HG03135 (cell line): ENCODE data around the gene PAIP2.
A peak's percentile ranks its signal among the peaks of the same experiment; 100 is the strongest.
"Not testable (repeated sequence)": the region's sequence is repeated elsewhere in the genome, so short reads cannot be mapped to it uniquely, and the experiment has no call there.

Experiments
- ATAC-seq: cut with Tn5 transposase; IDR thresholded peaks from one replicate; pipeline ENCODE4 v1.9.1; 2021; ENCODE audit warnings: mild to moderate bottlenecking, moderate library complexity; ENCODE audit not compliant: unreplicated experiment

The PAIP2 gene

DNA sequence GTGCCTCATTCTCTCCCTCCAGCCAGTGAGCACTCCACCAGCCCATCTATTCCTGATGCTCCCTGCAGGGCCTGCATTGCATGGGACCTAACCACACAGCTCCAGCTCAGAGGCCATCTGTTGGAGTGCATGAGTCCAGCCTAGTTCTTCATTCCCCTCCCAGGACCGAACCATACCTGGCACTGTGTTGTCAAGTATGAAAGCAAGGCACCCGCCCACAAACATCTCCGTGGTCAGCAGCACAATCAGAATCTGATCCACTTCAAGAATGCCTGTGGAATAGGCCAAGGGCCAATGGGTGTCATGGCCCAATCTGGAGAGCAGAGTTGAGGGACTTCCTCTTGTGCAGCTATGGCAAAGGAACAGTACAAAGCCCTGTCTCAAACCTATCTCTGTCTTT lies 35.6 kb downstream of the PAIP2 start:
- ATAC-seq: no peak

GRCh38 chr5:139378101-139378825 lies 36.6 kb downstream of the PAIP2 start:
- no peak for ATAC-seq

GRCh38 chr5:139378941-139379361 lies 37.3 kb downstream of the PAIP2 start:
- ATAC-seq: no peak

GRCh38 chr5:139379626-139380449 lies 38.2 kb downstream of the PAIP2 start:
- no peak for ATAC-seq

- no peak for ATAC-seq
Observed at GRCh38 chr5:139381837-139382761, 40.4 kb downstream of the PAIP2 start.

GRCh38 chr5:139382807-139383206 lies 41.2 kb downstream of the PAIP2 start:
- ATAC-seq: no peak

DNA sequence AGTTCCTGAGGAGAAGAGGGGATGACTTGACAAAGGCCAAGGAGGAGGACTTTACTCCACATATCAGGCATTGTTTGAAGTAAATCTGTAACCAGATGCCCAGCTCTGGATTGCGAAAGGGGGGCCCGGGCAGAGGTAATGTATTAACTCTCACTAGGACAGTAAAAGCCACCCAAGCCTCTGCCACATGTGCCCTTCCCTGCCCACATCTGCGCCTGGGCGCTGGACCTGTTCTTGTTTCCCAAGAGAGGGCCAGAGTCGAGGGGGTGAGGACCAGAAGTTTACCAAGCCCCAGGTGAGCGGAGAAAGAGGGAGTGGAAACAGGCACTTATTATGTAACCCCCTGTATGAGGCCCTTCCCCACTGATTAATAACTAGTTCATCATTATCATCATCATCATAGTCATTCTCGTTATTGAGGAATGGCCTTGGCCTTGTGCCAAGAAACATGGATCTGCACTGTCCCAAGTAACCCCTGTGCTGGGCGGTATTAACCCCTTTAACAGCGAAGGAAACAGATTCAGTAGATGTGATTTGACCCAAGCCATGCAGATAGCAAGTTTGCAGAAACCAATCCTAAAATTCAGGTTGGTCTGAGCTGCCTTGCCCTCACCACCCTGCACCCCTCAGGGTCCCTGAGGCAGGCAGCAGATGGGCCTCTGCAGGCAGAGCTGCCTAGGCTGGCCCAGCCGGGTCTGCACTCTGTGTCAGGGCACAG lies 41.8 kb downstream of the PAIP2 start, which contains the start of gene SLC23A1:
SLC23A1 (minus strand) TSS at position 23 of the 718 bp plus-strand sequence. CDS start 44 bp downstream, outside the sequence.
- no peak for ATAC-seq

- ATAC-seq: no peak
Observed at GRCh38 chr5:139383993-139384590, 42.4 kb downstream of the PAIP2 start.

DNA sequence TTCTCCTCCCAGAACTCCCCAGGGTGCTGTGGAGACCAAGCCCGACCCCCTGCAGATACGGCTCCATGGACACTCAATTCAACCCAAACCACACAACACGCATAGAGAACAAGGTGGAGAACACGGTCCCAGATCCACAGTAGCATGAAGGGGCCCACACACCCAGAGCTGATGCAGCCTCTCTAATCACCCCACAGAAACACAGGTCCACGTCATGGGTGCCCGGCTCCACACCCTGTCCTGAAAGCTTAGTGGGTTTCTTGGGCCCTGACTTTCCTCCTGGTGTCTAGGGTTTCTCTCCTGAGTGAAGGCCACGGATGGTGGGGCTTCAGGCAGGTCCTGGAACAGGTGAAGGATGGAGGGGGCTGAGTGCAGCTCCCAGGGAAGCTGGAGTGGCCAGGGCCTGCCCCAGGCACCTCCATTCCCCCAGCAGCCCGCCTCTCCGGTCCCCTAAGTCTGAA lies 43.0 kb downstream of the PAIP2 start:
- no peak for ATAC-seq

DNA sequence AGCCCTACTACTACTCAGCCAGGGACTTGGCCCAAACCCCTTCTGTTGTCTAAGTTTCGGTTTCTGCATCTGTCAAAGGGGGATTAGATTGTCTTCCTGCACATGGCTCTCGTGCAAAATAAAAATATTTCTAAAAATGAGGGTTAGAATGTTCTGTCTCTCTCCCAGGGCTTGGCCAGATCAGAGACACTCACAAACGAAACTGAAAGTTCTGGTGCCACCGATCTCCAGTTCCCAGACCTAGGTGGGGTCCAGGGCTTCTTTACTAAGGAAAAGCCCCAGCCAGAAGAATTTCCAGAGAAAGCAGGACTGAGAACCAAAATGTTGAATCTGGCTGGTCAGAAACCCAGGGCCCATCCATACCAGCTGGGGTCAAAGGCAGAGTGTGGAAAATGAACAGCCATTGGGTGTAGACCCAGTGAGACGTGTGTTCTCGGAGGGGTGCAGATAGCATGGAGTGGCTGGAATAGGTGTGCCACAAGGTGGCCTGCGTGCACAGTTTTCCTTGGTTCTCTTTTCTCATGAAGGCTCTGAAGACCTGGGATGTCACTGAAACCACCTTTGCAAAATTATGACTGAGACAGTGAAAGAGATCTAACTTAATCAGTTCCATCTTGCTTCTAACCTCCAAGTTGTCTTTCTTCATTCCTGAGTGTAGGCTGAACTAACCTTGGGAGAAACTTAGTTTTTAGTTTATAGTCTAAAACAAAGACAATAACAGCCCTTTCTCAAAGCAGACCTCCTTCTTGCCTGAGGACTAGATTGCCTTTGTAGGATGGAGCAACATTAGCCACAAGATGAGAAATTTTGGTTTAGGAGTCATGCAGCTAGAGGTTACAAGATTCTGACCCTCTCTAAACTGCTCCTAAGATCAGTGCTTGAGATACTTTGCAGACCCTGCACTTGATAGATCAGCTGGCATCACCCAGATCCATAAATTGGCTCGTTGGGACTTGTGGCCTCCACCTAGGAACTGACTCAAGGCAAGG lies 43.7 kb downstream of the PAIP2 start:
- ATAC-seq: no peak

- ATAC-seq: no peak
Observed at GRCh38 chr5:139386050-139386438, 44.4 kb downstream of the PAIP2 start.

GRCh38 chr5:139386956-139387355 lies 45.3 kb downstream of the PAIP2 start:
- not testable (repeated sequence) for ATAC-seq

GRCh38 chr5:139387611-139388197 lies 46.0 kb downstream of the PAIP2 start:
- no peak for ATAC-seq

DNA sequence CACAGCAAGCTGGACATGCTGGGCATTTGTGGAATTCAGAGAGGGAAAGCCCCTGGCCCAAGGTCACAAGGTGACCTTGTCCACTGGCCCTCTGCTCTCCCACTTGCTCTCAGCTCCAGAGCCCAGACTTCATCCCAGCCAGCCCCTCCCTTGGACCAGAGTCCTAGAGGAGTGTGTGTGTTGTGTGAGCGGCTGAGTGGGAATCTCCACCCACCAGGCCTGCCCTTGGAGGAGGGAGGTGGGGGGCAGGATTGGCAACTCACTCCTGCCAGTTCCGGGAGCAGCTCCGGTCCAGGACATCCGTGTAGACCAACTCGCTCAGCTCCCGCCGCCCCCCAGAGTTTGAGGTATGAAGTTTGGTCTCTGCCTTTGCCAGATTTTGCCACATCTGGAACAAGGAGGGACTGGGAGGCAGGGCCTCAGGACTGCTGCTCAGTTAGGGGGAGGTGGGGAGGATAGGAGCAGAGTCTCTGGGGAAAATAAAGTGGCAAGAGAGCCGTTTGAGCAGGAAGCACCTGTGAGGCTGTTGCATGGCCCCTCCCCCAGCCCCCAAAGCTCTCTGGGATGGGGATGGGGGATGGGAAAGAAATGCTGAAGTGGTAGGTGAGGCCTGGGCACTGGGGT lies 46.7 kb downstream of the PAIP2 start:
- ATAC-seq: no peak

- peak; percentile 28 for ATAC-seq
Observed at GRCh38 chr5:139389701-139390638, 48.3 kb downstream of the PAIP2 start, which contains the start of gene MZB1. TSS of gene MZB1 (minus strand) at chr5:139389913. CDS start at chr5:139389856, 57 bp downstream.
